Spleen (tissue), 11 donors: ENCODE measurements around the gene CLDN6. TPM values are rescaled to one million over a fixed set of nuclear protein-coding genes. Genes with fewer than 3 reads are reported as not detected.
A peak's percentile ranks its signal among the peaks of the same experiment; 100 is the strongest.

Experiments used
- DNase-seq: peaks from one replicate; pipeline ENCODE4 v3.0.0-alpha.2; 2020
- H3K27ac ChIP-seq, 8 donors: fragments of 200-600 bp; sonication (generic) in 7 of 8; 1 replicate in 4 of 8; 2 replicates in 4 of 8; pipeline versions ENCODE4 v1.5.0 to v1.8.0; 2016 to 2021; ENCODE audit warnings: inconsistent platforms in 4 of 8, mild to moderate bottlenecking in 4 of 8, moderate library complexity in 1 of 8
- H3K27me3 ChIP-seq, 7 donors: fragments of 200-600 bp; sonication (generic) in 6 of 7; replicated peaks in 1 of 7; 1 replicate in 4 of 7; 2 replicates in 3 of 7; pipeline versions ENCODE4 v1.5.0 to v1.8.0; 2016 to 2021; ENCODE audit warnings: inconsistent platforms in 3 of 7, mild to moderate bottlenecking in 1 of 7
- H3K36me3 ChIP-seq, 6 donors: fragments of 200-600 bp; sonication (generic) in 5 of 6; 1 replicate in 4 of 6; 2 replicates in 2 of 6; pipeline versions ENCODE4 v1.5.0 to v1.8.0; 2016 to 2021; ENCODE audit warnings: inconsistent platforms in 2 of 6
- H3K4me1 ChIP-seq, 6 donors: fragments of 200-600 bp; sonication (generic) in 5 of 6; 1 replicate in 3 of 6; 2 replicates in 3 of 6; pipeline versions ENCODE4 v1.5.0 to v1.8.0; 2016 to 2021; ENCODE audit warnings: inconsistent platforms in 3 of 6
- H3K4me3 ChIP-seq, 8 donors: fragments of 200-600 bp; sonication (generic) in 7 of 8; 1 replicate in 4 of 8; 2 replicates in 4 of 8; pipeline versions ENCODE4 v1.5.0 to v1.8.0; 2016 to 2021; ENCODE audit warnings: inconsistent platforms in 4 of 8, mild to moderate bottlenecking in 4 of 8, moderate library complexity in 2 of 8
- H3K9me3 ChIP-seq, 8 donors: fragments of 200-600 bp; sonication (generic) in 7 of 8; 1 replicate in 4 of 8; 2 replicates in 4 of 8; pipeline versions ENCODE4 v1.5.0 to v1.8.0; 2016 to 2021; ENCODE audit warnings: inconsistent platforms in 4 of 8
- CTCF ChIP-seq, 11 experiments: fragments of 200-600 bp in 7 of 11; fragments of 450-650 bp in 4 of 11; sonication (generic) in 4 of 11; IDR thresholded peaks in 8 of 11; conservative IDR thresholded peaks in 3 of 11; 1 replicate in 7 of 11; 2 replicates in 4 of 11; pipeline versions ENCODE4 v1.4.0 to v1.8.0; 2016 to 2021; ENCODE audit warnings: antibody characterized with exemption in 11 of 11, inconsistent platforms in 4 of 11, mild to moderate bottlenecking in 1 of 11
- POLR2A ChIP-seq, 3 donors: fragments of 450-650 bp; IDR thresholded peaks; one replicate each; pipeline ENCODE4 v1.5.1; 2017; ENCODE audit warnings: antibody characterized with exemption in 3 of 3, mild to moderate bottlenecking in 1 of 3
- POLR2AphosphoS5 ChIP-seq, 3 donors: sonication (generic); formaldehyde crosslinking; IDR thresholded peaks; one replicate each; pipeline ENCODE4 v1.5.1; 2017; ENCODE audit warnings: antibody characterized with exemption in 3 of 3
- WGBS, 5 donors: extraction: QIAGEN DNeasy Blood & Tissue Kit in 3 of 5; methylation state at CpG; one replicate each; pipeline versions ENCODE4 v1.1.5 to v1.1.7; 2013 to 2018; 5-methylcytosine and 5-hydroxymethylcytosine counted together
- intact Hi-C: fragments of 100-400 bp; cut with DNase I; formaldehyde crosslinking; loops from one replicate; pipeline ENCODE4 v1.15.0; 2023; ENCODE audit warnings: low total_unique reads
- polyA plus RNA-seq, 3 donors: library from polyadenylated mRNA; stranded (reverse); fragments of 200-250 nt; gene quantifications; one replicate each; pipeline ENCODE4 v1.2.1, GENCODE V29; 2013
- total RNA-seq, 7 donors: library from RNA; depleted of rRNA in 3 of 7; stranded (reverse); fragments of >200 nt in 3 of 7; fragmentation: NEBNext Ultra II Directional in 4 of 7; extraction: Animal tissue kit (Norgen Biotek cat#: 25700) in 4 of 7; gene quantifications; one replicate each; pipeline versions ENCODE4 v1.1.0 to v1.2.1, GENCODE V29; 2016 to 2021
- donor health status: healthy with polysubstance abuse.
- donor health status: DM: no; HTN: no; CAD: no; lungs with moderate emphysema.
- donor health status: DM: no; HTN: no; CAD: no.
- donor health status: Bipolar disorder and iron deficiency.
- donor health status: healthy.
- donor health status: DM: no; HTN: no; CAD: no.
- donor health status: DM: yes; HTN: yes; CAD: no.

CLDN6 gene
- total and polyA plus RNA-seq, 10 donors: not detected

GRCh38 chr16:3020604-3021448 lies 2.8 kb upstream of the CLDN6 start:
- Histone ChIP-seq H3K4me1 (peaks cover 41 to 83% (median 70%) of the 10 kb centered on the region in 6 donors), H3K27ac (peak overlapping the region; percentile 64 to 95 (median 94)), H3K9me3 (no peaks in the 10 kb centered on the region), H3K27me3 (peaks cover 0 to 36% (median 17%) of the 10 kb centered on the region in 7 donors), H3K4me3 (peak overlapping the region; percentile 47 to 86 (median 58)), H3K36me3 (peaks cover 0 to 6% (median 3%) of the 10 kb centered on the region in 6 donors)
- intact Hi-C loops: no loop called here
- 1 to 4% (median 1%) methylated on average over 21 to 57 of the region's 57 CpGs for WGBS, 5 donors
- TF ChIP-seq CTCF (IDR thresholded peaks at IDR 0.05 in 8 of 11, conservative IDR thresholded peaks at IDR 0.05 in 3 of 11) (peak in 2 of 11 experiments; percentile 1 to 8), POLR2AphosphoS5 (IDR thresholded peaks at IDR 0.05) (peak in 1 of 3 donors; percentile 60), POLR2A (IDR thresholded peaks at IDR 0.05) (no peak)
- peak; percentile 94 for DNase-seq

GRCh38 chr16:3020247-3020603 lies 2.2 kb upstream of the CLDN6 start, which contains the start of gene TNFRSF12A:
Gene TNFRSF12A, plus strand, starts transcription at chr16:3020368. Its CDS starts 30 bp downstream, at chr16:3020398.
- H3K27me3 ChIP-seq: peaks cover 0 to 40% (median 17%) of the 10 kb centered on the region in 7 donors
- DNase-seq: peak; percentile 94
- H3K9me3 ChIP-seq: no peaks in the 10 kb centered on the region
- H3K4me3 ChIP-seq: peak within 1 kb of the TSS; percentile 47 to 86 (median 58)
- 0 to 1% (median 0%) methylated on average over 10 to 49 of the region's 49 CpGs for WGBS, 5 donors
- H3K27ac ChIP-seq: peak within 1 kb of the TSS; percentile 64 to 95 (median 94)
- peaks cover 0 to under 1% (median 0%) of the 10 kb centered on the region in 6 donors for H3K36me3 ChIP-seq
- H3K4me1 ChIP-seq: peaks cover 41 to 77% (median 69%) of the 10 kb centered on the region in 6 donors
- intact Hi-C loops: no loop called here
- peak in 4 of 11 experiments; percentile 6 to 39 (median 28) for TF ChIP-seq CTCF (IDR thresholded peaks at IDR 0.05 in 8 of 11, conservative IDR thresholded peaks at IDR 0.05 in 3 of 11)
- TF ChIP-seq POLR2A (IDR thresholded peaks at IDR 0.05): no peak
- TF ChIP-seq POLR2AphosphoS5 (IDR thresholded peaks at IDR 0.05): peak; percentile 71 to 78 (median 76)

- H3K4me1 ChIP-seq: peaks cover 41 to 72% (median 64%) of the 10 kb centered on the region in 6 donors
- peak overlapping the region in 5 of 8 donors; percentile 82 to 95 (median 94) for H3K27ac ChIP-seq
- DNase-seq: no peak
- no peaks in the 10 kb centered on the region for H3K9me3 ChIP-seq
- H3K27me3 ChIP-seq: peaks cover 0 to 45% (median 17%) of the 10 kb centered on the region in 7 donors
- no peaks in the 10 kb centered on the region for H3K36me3 ChIP-seq
- TF ChIP-seq CTCF (IDR thresholded peaks at IDR 0.05 in 8 of 11, conservative IDR thresholded peaks at IDR 0.05 in 3 of 11) (no peak), POLR2AphosphoS5 (IDR thresholded peaks at IDR 0.05) (no peak), POLR2A (IDR thresholded peaks at IDR 0.05) (no peak)
- 29 to 53% (median 32%) methylated on average over 28 to 40 of the region's 40 CpGs for WGBS, 5 donors
- intact Hi-C loops: no loop called here
- H3K4me3 ChIP-seq: peak overlapping the region in 7 of 8 donors; percentile 56 to 86 (median 59)
Measured at GRCh38 chr16:3019594-3020246, 1.7 kb upstream of the CLDN6 start.
